ENCODE results near the gene KRTAP8-1.

The KRTAP8-1 gene

DNA sequence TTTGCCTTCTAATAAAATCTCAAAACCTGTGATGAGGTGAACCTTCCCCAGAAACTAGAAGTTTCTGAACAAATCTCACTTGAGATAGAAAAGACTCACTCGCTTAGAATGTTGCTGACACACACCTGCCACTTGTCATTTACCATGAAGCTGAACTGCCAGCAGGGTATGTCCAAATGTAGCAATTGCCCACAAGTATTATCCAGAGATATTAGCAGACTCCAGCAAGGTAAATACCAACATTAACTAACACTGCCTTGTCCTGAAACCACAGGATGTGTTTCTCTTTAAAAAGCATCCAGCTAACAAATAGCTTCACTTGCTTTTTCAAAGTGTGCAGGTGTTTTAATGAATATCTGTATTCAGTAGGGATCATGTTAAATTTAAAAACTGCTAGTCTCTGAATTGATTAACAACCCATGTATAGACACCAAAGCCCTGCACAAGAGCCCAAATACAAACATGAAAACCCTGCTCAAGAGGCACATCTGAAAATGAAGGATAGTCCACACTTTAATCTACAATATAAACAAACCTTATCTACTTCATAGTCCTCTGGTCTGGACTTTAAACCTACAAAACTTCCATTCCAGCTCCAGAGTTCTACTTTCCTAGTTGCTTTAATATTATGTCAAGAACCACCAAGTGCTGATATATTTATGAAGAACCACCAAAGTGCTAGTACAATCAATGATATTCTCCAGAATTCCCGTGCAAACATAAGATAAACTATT, 19.3 kb downstream of the KRTAP8-1 start:
- Histone ChIP-seq H3K4me3 (ENCODE audit: low read depth, low read length) (no peak overlapping the region), H3K27me3 (ENCODE audit: control insufficient read depth, insufficient read depth, low read length) (no peaks in the 10 kb centered on the region)

DNA sequence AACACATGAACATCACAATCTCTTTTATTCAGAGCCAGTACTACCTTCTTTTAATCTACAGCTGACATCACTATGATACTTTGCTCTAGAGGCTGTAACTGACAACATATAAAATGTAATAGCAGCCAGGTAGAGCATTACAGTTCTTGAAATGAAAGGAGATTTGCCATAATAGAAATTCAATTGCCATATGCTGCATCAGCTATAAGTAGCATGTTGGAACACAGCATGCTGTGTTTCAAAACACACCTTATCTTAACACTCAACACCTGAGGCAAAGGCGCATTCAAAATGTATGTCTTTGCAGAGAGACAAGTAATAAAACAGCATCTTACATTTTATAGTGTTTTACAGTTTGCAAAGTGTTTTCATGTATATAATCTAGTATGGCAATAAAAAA, 33.8 kb downstream of the KRTAP8-1 start:
- no peaks in the 10 kb centered on the region for H3K9me3 ChIP-seq (ENCODE audit: control insufficient read depth, low read length)
- no peak overlapping the region for H3K9ac ChIP-seq
- TF ChIP-seq, protein P1, sequence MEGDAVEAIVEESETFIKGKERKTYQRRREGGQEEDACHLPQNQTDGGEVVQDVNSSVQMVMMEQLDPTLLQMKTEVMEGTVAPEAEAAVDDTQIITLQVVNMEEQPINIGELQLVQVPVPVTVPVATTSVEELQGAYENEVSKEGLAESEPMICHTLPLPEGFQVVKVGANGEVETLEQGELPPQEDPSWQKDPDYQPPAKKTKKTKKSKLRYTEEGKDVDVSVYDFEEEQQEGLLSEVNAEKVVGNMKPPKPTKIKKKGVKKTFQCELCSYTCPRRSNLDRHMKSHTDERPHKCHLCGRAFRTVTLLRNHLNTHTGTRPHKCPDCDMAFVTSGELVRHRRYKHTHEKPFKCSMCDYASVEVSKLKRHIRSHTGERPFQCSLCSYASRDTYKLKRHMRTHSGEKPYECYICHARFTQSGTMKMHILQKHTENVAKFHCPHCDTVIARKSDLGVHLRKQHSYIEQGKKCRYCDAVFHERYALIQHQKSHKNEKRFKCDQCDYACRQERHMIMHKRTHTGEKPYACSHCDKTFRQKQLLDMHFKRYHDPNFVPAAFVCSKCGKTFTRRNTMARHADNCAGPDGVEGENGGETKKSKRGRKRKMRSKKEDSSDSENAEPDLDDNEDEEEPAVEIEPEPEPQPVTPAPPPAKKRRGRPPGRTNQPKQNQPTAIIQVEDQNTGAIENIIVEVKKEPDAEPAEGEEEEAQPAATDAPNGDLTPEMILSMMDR (IDR thresholded peaks at IDR 0.05): no peak

More for the DNA sequence above, 19.3 kb downstream of the KRTAP8-1 start:
- H2AFZ ChIP-seq: no peak overlapping the region
- H3K9ac ChIP-seq: no peak overlapping the region
- no peaks in the 10 kb centered on the region for H3K79me2 ChIP-seq
- H3K36me3 ChIP-seq (ENCODE audit: control insufficient read depth, insufficient read depth, low read length): no peaks in the 10 kb centered on the region
- no peaks in the 10 kb centered on the region for H3K4me1 ChIP-seq
- no peaks in the 10 kb centered on the region for H3K9me3 ChIP-seq (ENCODE audit: control insufficient read depth, low read length)
- no peak overlapping the region for H3K27ac ChIP-seq
- TF ChIP-seq, protein P1 (IDR thresholded peaks at IDR 0.05): no peak
- H3K4me2 ChIP-seq (ENCODE audit: low read length): no peak overlapping the region

DNA sequence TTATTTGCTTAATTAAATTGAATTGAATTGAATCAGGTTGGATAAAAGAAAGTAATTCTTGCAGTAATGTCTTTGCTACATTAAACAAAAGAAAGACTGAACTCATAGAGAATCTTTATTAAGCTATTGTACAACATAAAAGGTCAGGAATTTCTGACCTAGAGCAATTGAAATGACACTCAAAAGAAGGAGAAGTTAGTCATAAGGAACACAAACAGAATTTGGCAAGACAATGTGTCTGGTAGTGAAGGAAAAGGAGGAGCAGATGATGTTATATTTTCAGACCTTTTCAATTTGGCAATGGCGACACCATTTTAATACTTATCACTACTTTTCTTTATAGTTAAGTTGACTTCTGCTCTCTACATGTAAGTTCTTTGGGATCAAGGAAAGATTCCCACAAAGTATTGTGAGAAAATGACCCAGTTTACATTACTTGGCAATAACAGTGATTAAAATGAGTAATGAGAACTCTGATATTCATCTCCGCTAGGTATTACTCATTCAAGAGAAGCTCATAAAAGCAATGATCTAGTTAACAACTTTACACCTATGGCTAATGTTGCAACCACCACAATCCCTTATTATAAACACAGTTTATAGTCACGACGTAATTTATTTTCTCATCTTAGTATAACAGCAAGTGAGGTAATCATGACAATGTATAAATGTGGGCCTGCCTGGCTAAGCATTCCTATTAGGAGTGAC, 43.2 kb downstream of the KRTAP8-1 start:
- Histone ChIP-seq H3K4me3 (ENCODE audit: low read depth, low read length) (no peak overlapping the region), H3K27ac (no peak overlapping the region)
- TF ChIP-seq, protein P1 (IDR thresholded peaks at IDR 0.05): no peak

More for the DNA sequence above, 33.8 kb downstream of the KRTAP8-1 start:
- Histone ChIP-seq H3K36me3 (ENCODE audit: control insufficient read depth, insufficient read depth, low read length) (no peaks in the 10 kb centered on the region), H3K4me1 (no peaks in the 10 kb centered on the region), H2AFZ (no peak overlapping the region), H3K4me3 (ENCODE audit: low read depth, low read length) (no peak overlapping the region), H3K79me2 (no peaks in the 10 kb centered on the region), H3K27ac (no peak overlapping the region), H3K4me2 (ENCODE audit: low read length) (no peak overlapping the region), H3K27me3 (ENCODE audit: control insufficient read depth, insufficient read depth, low read length) (no peaks in the 10 kb centered on the region)

More for the DNA sequence above, 43.2 kb downstream of the KRTAP8-1 start:
- Histone ChIP-seq H3K9ac (no peak overlapping the region), H2AFZ (no peak overlapping the region), H3K79me2 (no peaks in the 10 kb centered on the region), H3K4me1 (no peaks in the 10 kb centered on the region), H3K36me3 (ENCODE audit: control insufficient read depth, insufficient read depth, low read length) (no peaks in the 10 kb centered on the region), H3K9me3 (ENCODE audit: control insufficient read depth, low read length) (no peaks in the 10 kb centered on the region), H3K27me3 (ENCODE audit: control insufficient read depth, insufficient read depth, low read length) (no peaks in the 10 kb centered on the region), H3K4me2 (ENCODE audit: low read length) (no peak overlapping the region)

All from parathyroid adenoma (tissue), 2 donors.